ENCODE data around the gene RPL36AL. TPM values are rescaled to one million over a fixed set of nuclear protein-coding genes. Genes with fewer than 3 reads are reported as not detected.

The RPL36AL gene
- total RNA-seq (2021): 205 and 207 TPM in 2 replicates
- long read RNA-seq, transcript RPL36AL-201 (2 exons, 746 nt): major isoform, 80 of 81 reads
- long read RNA-seq, partial matches to known transcripts: 0 of 81 reads
- long read RNA-seq, other reads (novel, unspliced or antisense): 1 of 81 reads

GRCh38 chr14:49620182-49621113, at the start of gene RPL36AL, which contains the start of gene MGAT2:
Gene RPL36AL (minus strand): TSS chr14:49620626. CDS start chr14:49619104, 1,522 bp downstream.
Gene MGAT2 (plus strand): TSS chr14:49620799. CDS start chr14:49621269, 470 bp downstream.
- Mint-ChIP-seq H3K9me3 (no peaks in the 10 kb centered on the region; a peak in 1 of 5 replicates), H3K4me1 (peaks cover 20 to 23% of the 10 kb centered on the region in 2 experiments), H3K27me3 (ENCODE audit: low read depth) (no peaks in the 10 kb centered on the region), H3K4me3 (peak within 1 kb of the TSS; percentile 99), H3K36me3 (ENCODE audit: insufficient read depth in 1 of 3, low read depth in 3 of 3) (peaks cover 8 to 38% (median 18%) of the 10 kb centered on the region in 3 experiments), H3K27ac (peak within 1 kb of the TSS; percentile 94 to 99 (median 99))
- Histone ChIP-seq H4K91ac (ENCODE audit: insufficient read length, low read depth, low read length) (no peak within 1 kb of the TSS), H3K9ac (ENCODE audit: extremely low read depth, insufficient read length, low read length) (peak within 1 kb of the TSS; percentile 85), H4K8ac (replicated peaks; ENCODE audit: insufficient read length, low read depth, low read length) (no peak within 1 kb of the TSS), H3K4me2 (ENCODE audit: insufficient read depth, insufficient read length, low read length) (peak within 1 kb of the TSS; percentile 95), H3K79me1 (ENCODE audit: insufficient read depth, low read depth, low read length, poor library complexity, severe bottlenecking) (no peaks in the 10 kb centered on the region), H2BK20ac (ENCODE audit: low read depth, low read length, poor library complexity, severe bottlenecking) (no peak within 1 kb of the TSS), H4K5ac (ENCODE audit: insufficient read length, low read depth, low read length) (no peak within 1 kb of the TSS), H3T11ph (ENCODE audit: low read length) (no peak within 1 kb of the TSS), H3K23me2 (ENCODE audit: insufficient read length, low read depth, low read length, poor library complexity, severe bottlenecking) (peaks cover 12% of the 10 kb centered on the region), H3K18ac (ENCODE audit: insufficient read length, low read depth, low read length) (peak within 1 kb of the TSS; percentile 66), H2BK12ac (ENCODE audit: insufficient read length, low read depth, low read length) (no peak within 1 kb of the TSS), H3K79me2 (ENCODE audit: insufficient read depth, low read length) (peaks cover 12% of the 10 kb centered on the region; the same call in 1 of the 2 replicates), H2BK15ac (ENCODE audit: low read depth, low read length) (no peak within 1 kb of the TSS), H2BK120ac (ENCODE audit: low read depth, low read length, poor library complexity, severe bottlenecking) (no peak within 1 kb of the TSS), H2AK5ac (ENCODE audit: insufficient read length, low read length) (no peak within 1 kb of the TSS), H2BK5ac (ENCODE audit: insufficient read length, low read length) (no peak within 1 kb of the TSS), H3K14ac (ENCODE audit: insufficient read depth, low read length) (peak within 1 kb of the TSS; percentile 89), H3K23ac (ENCODE audit: insufficient read length, low read depth, low read length) (no peak within 1 kb of the TSS), H3K9me3 (ENCODE audit: control insufficient read depth, low read depth, low read length) (no peaks in the 10 kb centered on the region), H3K27me3 (ENCODE audit: insufficient read depth, low read length) (no peaks in the 10 kb centered on the region), H3K56ac (ENCODE audit: insufficient read length, low read depth, low read length) (no peak within 1 kb of the TSS), H3K4me1 (ENCODE audit: insufficient read depth, low read length) (peaks cover 4% of the 10 kb centered on the region; the same call in 1 of the 2 replicates), H3K4ac (ENCODE audit: low read depth, low read length) (no peak within 1 kb of the TSS), H4K20me1 (ENCODE audit: control insufficient read depth, insufficient read depth, insufficient read length) (no peaks in the 10 kb centered on the region), H2AFZ (ENCODE audit: low read length) (no peak within 1 kb of the TSS), H3K27ac (ENCODE audit: insufficient read length, low read depth, low read length) (peak within 1 kb of the TSS; percentile 29)
- TF ChIP-seq CTCF (conservative IDR thresholded peaks at IDR 0.05): peak; percentile 42; the same call in 2 of the 3 replicates
- WGBS (ENCODE audit: extremely low coverage, insufficient read length, low lambda C conversion rate): no CpG with 5 or more reads among the region's 85 CpGs
- DNase-seq: peak; percentile 99
